H9 (cell line): ENCODE data around the gene NUCB2. TPM values are rescaled to one million over a fixed set of nuclear protein-coding genes. Genes with fewer than 3 reads are reported as not detected.

ENCODE experiments used
- DNase-seq: peaks from one replicate; pipeline ENCODE4 v3.0.0-alpha.2; 2017
- H2AFZ ChIP-seq: one replicate; pipeline ENCODE4 v1.6.1; 2013; ENCODE audit warnings: mild to moderate bottlenecking, low read length, control low read depth, moderate library complexity
- H2AK5ac ChIP-seq: 2 replicates; pipeline ENCODE4 v1.6.1; 2013; ENCODE audit warnings: low read length, control low read depth, mixed read lengths; ENCODE audit not compliant: insufficient read length
- H2BK120ac ChIP-seq: one replicate; pipeline ENCODE4 v1.6.1; 2013; ENCODE audit warnings: low read depth, mild to moderate bottlenecking, low read length, control low read depth, inconsistent platforms; ENCODE audit not compliant: poor library complexity, severe bottlenecking
- H2BK12ac ChIP-seq: 2 replicates; pipeline ENCODE4 v1.6.1; 2013; ENCODE audit warnings: low read length, control low read depth, mixed read lengths, low read depth; ENCODE audit not compliant: insufficient read length
- H2BK15ac ChIP-seq: 2 replicates; pipeline ENCODE4 v1.6.1; 2013; ENCODE audit warnings: low read depth, low read length, control low read depth
- H2BK20ac ChIP-seq: one replicate; pipeline ENCODE4 v1.6.1; 2013; ENCODE audit warnings: low read depth, mild to moderate bottlenecking, low read length, control low read depth, inconsistent platforms; ENCODE audit not compliant: poor library complexity, severe bottlenecking
- H2BK5ac ChIP-seq: 2 replicates; pipeline ENCODE4 v1.6.1; 2013; ENCODE audit warnings: low read length, control low read depth, mixed read lengths; ENCODE audit not compliant: insufficient read length
- H3K14ac ChIP-seq: 2 replicates; pipeline ENCODE4 v1.6.1; 2013; ENCODE audit warnings: low read length, control low read depth; ENCODE audit not compliant: insufficient read depth
- H3K18ac ChIP-seq: 2 replicates; pipeline ENCODE4 v1.6.1; 2013; ENCODE audit warnings: low read depth, mild to moderate bottlenecking, mixed read lengths, low read length, control low read depth; ENCODE audit not compliant: insufficient read length
- H3K23ac ChIP-seq: 2 replicates; pipeline ENCODE4 v1.6.1; 2013; ENCODE audit warnings: low read length, control low read depth, mixed read lengths, low read depth; ENCODE audit not compliant: insufficient read length
- H3K23me2 ChIP-seq: 2 replicates; pipeline ENCODE4 v1.6.1; 2013; ENCODE audit warnings: low read depth, mild to moderate bottlenecking, mixed read lengths, low read length, control low read depth; ENCODE audit not compliant: insufficient read length, poor library complexity, severe bottlenecking
- H3K27ac ChIP-seq: 2 replicates; pipeline ENCODE4 v1.5.1; 2013; ENCODE audit warnings: low read length, control low read depth, mixed read lengths, low read depth; ENCODE audit not compliant: insufficient read length
- H3K27me3 ChIP-seq: 2 replicates; pipeline ENCODE4 v1.6.1; 2013; ENCODE audit warnings: low read length, control low read depth, inconsistent platforms; ENCODE audit not compliant: insufficient read depth
- H3K4ac ChIP-seq: 2 replicates; pipeline ENCODE4 v1.6.1; 2013; ENCODE audit warnings: low read depth, mild to moderate bottlenecking, control low read depth, inconsistent platforms, low read length, moderate library complexity
- H3K4me1 ChIP-seq: 2 replicates; pipeline ENCODE4 v1.6.1; 2013; ENCODE audit warnings: low read length, control low read depth, inconsistent platforms; ENCODE audit not compliant: insufficient read depth
- H3K4me2 ChIP-seq: 2 replicates; pipeline ENCODE4 v1.6.1; 2013; ENCODE audit warnings: low read length, control low read depth, mixed read lengths; ENCODE audit not compliant: insufficient read length, insufficient read depth
- H3K56ac ChIP-seq: 2 replicates; pipeline ENCODE4 v1.6.1; 2013; ENCODE audit warnings: low read depth, mild to moderate bottlenecking, mixed read lengths, low read length, control low read depth; ENCODE audit not compliant: insufficient read length
- H3K79me1 ChIP-seq: 2 replicates; pipeline ENCODE4 v1.6.1; 2013; ENCODE audit warnings: low read depth, mild to moderate bottlenecking, moderate library complexity, low read length, control low read depth, inconsistent platforms; ENCODE audit not compliant: insufficient read depth, poor library complexity, severe bottlenecking
- H3K79me2 ChIP-seq: 2 replicates; pipeline ENCODE4 v1.6.1; 2013; ENCODE audit warnings: low read length, control low read depth, inconsistent platforms; ENCODE audit not compliant: insufficient read depth
- H3K9ac ChIP-seq: 2 replicates; pipeline ENCODE4 v1.6.1; 2013; ENCODE audit warnings: low read length, control low read depth, mixed read lengths; ENCODE audit not compliant: insufficient read length; ENCODE audit errors: extremely low read depth
- H3K9me3 ChIP-seq: one replicate; pipeline ENCODE4 v1.6.1; 2013; ENCODE audit warnings: low read depth, low read length, inconsistent platforms; ENCODE audit not compliant: control insufficient read depth
- H3T11ph ChIP-seq: one replicate; pipeline ENCODE4 v1.6.1; 2013; ENCODE audit warnings: mild to moderate bottlenecking, low read length, control low read depth, inconsistent platforms
- H4K20me1 ChIP-seq: one replicate; pipeline ENCODE4 v1.6.1; 2013; ENCODE audit not compliant: control insufficient read depth, insufficient read length, insufficient read depth
- H4K5ac ChIP-seq: 2 replicates; pipeline ENCODE4 v1.6.1; 2013; ENCODE audit warnings: low read depth, mild to moderate bottlenecking, mixed read lengths, low read length, control low read depth; ENCODE audit not compliant: insufficient read length
- H4K8ac ChIP-seq: replicated peaks from 2 replicates; pipeline ENCODE4 v1.6.1; 2013; ENCODE audit warnings: low read length, control low read depth, mixed read lengths, low read depth; ENCODE audit not compliant: insufficient read length
- H4K91ac ChIP-seq: 2 replicates; pipeline ENCODE4 v1.6.1; 2013; ENCODE audit warnings: low read depth, mild to moderate bottlenecking, moderate library complexity, mixed read lengths, low read length, control low read depth; ENCODE audit not compliant: insufficient read length
- H3K27ac Mint-ChIP-seq, 3 experiments: 2 replicates in 2 of 3; 3 replicates in 1 of 3; pipeline ENCODE4 v1.8.0; 2020 to 2021; ENCODE audit warnings: mixed read lengths in 3 of 3, mild to moderate bottlenecking in 1 of 3, moderate library complexity in 1 of 3
- H3K27me3 Mint-ChIP-seq: 2 replicates; pipeline ENCODE4 v1.8.0; 2021; ENCODE audit warnings: low read depth, mild to moderate bottlenecking, moderate library complexity, mixed read lengths
- H3K36me3 Mint-ChIP-seq, 3 experiments: 2 replicates in 2 of 3; 3 replicates in 1 of 3; pipeline ENCODE4 v1.8.0; 2020 to 2021; ENCODE audit warnings: low read depth in 3 of 3, mixed read lengths in 3 of 3; ENCODE audit not compliant: insufficient read depth in 1 of 3
- H3K4me1 Mint-ChIP-seq, 2 experiments: 2 replicates each; pipeline ENCODE4 v1.8.0; 2020; ENCODE audit warnings: mixed read lengths in 2 of 2
- H3K4me3 Mint-ChIP-seq, 2 experiments: 2 replicates in 1 of 2; 3 replicates in 1 of 2; pipeline ENCODE4 v1.8.0; 2020 to 2021; ENCODE audit warnings: mild to moderate bottlenecking in 2 of 2, mixed read lengths in 2 of 2, moderate library complexity in 1 of 2
- H3K9me3 Mint-ChIP-seq, 2 experiments: 2 replicates in 1 of 2; 3 replicates in 1 of 2; pipeline ENCODE4 v1.8.0; 2020; ENCODE audit warnings: mild to moderate bottlenecking in 2 of 2, mixed read lengths in 2 of 2, moderate library complexity in 1 of 2
- CTCF ChIP-seq: fragments of 200-600 bp; sonication (generic); conservative IDR thresholded peaks from 3 replicates; pipeline ENCODE4 v1.8.0; 2021; ENCODE audit warnings: antibody characterized with exemption, mild to moderate bottlenecking
- total RNA-seq: library from RNA; stranded (reverse); gene quantifications from 2 replicates; pipeline ENCODE4 v1.2.1, GENCODE V29; 2021

NUCB2 gene
- total RNA-seq, 1 experiment from 2014 or later: 29.1 TPM

DNA sequence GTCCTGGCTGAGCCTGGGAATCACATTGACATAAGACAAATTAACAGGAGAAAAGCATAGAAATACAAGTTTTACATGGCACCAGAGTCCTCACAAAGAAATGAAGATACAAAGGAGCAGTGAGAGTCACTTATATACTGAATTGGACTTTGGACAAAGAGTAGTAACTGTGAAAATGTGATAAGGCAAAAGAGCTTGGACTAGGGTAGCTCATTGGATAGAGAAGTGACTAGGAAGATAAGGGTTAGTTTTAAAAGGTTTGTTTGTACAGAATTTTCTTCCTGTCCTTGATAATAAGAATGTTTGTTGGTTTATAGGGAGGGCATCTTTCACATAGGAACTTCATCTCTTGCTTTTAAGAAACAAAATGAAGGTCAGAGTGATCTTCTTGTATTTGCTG lies 17.9 kb upstream of the NUCB2 start:
- H3K18ac ChIP-seq: no peak overlapping the region
- H4K8ac ChIP-seq: no peak overlapping the region
- H3K14ac ChIP-seq: no peak overlapping the region
- no peaks in the 10 kb centered on the region for H3K79me2 ChIP-seq
- Mint-ChIP-seq H3K27me3 (peaks cover 5% of the 10 kb centered on the region), H3K27ac (no peak overlapping the region), H3K4me1 (no peaks in the 10 kb centered on the region), H3K9me3 (no peaks in the 10 kb centered on the region), H3K36me3 (no peaks in the 10 kb centered on the region), H3K4me3 (no peak overlapping the region)
- H2BK12ac ChIP-seq: no peak overlapping the region
- H3K4ac ChIP-seq: no peak overlapping the region
- no peak overlapping the region for H3K27ac ChIP-seq
- DNase-seq: no peak
- no peak overlapping the region for H3K9ac ChIP-seq
- no peak for TF ChIP-seq CTCF
- H4K20me1 ChIP-seq: no peaks in the 10 kb centered on the region
- H3K9me3 ChIP-seq: no peaks in the 10 kb centered on the region
- no peak overlapping the region for H3K4me2 ChIP-seq
- H2BK15ac ChIP-seq: no peak overlapping the region
- no peaks in the 10 kb centered on the region for H3K23me2 ChIP-seq
- H2BK5ac ChIP-seq: no peak overlapping the region
- no peaks in the 10 kb centered on the region for H3K27me3 ChIP-seq
- no peak overlapping the region for H4K5ac ChIP-seq
- no peak overlapping the region for H2AFZ ChIP-seq
- H2AK5ac ChIP-seq: no peak overlapping the region
- H3K79me1 ChIP-seq: no peaks in the 10 kb centered on the region
- no peaks in the 10 kb centered on the region for H3K4me1 ChIP-seq
- H4K91ac ChIP-seq: no peak overlapping the region
- no peak overlapping the region for H3K56ac ChIP-seq
- H2BK20ac ChIP-seq: no peak overlapping the region
- no peak overlapping the region for H2BK120ac ChIP-seq
- H3K23ac ChIP-seq: no peak overlapping the region
- no peak overlapping the region for H3T11ph ChIP-seq
